ENCODE data around the gene TRIM2.

GRCh38 chr4:153257991-153258390 is 53.7 kb downstream of the TRIM2 start:
- TF ChIP-seq CTCF (optimal IDR thresholded peaks at IDR 0.05 in 1 of 3, IDR thresholded peaks at IDR 0.05 in 1 of 3, conservative IDR thresholded peaks at IDR 0.05 in 1 of 3; ENCODE audit: extremely low read depth in 1 of 3, insufficient read depth in 2 of 3, low read length in 3 of 3) (no peak), EZH2 (IDR thresholded peaks at IDR 0.05; ENCODE audit: low read length) (no peak)
